HG02885 (cell line): ENCODE data around the gene CLTB.
"Not testable (repeated sequence)": the region's sequence is repeated elsewhere in the genome, so short reads cannot be mapped to it uniquely, and the experiment has no call there.

Source experiments
- ATAC-seq: cut with Tn5 transposase; IDR thresholded peaks from one replicate; pipeline ENCODE4 v1.9.1; 2021; ENCODE audit warnings: mild to moderate bottlenecking; ENCODE audit not compliant: unreplicated experiment, poor library complexity

Gene CLTB

GRCh38 chr5:176429972-176430371, 13.6 kb upstream of the CLTB start:
- ATAC-seq: no peak

DNA sequence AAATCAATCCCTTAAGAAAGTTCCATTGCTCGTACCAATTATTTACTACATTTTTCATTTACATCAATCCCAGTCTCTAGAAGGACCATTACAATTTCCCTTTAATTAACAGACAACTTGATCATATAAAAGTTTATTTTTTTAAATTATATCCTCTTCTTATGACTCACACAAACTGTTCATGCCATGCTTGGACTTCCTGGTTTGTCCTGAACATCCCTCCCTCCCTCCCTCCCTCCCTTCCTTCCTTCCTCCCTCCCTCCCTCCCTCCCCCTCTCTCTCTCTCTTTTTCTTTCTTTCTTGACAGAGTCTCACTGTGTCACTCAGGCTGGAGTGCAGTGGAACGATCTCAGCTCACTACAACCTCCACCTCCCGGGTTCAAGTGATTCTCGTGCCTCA, 11.6 kb upstream of the CLTB start:
- no peak for ATAC-seq

- ATAC-seq: no peak
Measured at GRCh38 chr5:176426876-176427275, 10.5 kb upstream of the CLTB start.

DNA sequence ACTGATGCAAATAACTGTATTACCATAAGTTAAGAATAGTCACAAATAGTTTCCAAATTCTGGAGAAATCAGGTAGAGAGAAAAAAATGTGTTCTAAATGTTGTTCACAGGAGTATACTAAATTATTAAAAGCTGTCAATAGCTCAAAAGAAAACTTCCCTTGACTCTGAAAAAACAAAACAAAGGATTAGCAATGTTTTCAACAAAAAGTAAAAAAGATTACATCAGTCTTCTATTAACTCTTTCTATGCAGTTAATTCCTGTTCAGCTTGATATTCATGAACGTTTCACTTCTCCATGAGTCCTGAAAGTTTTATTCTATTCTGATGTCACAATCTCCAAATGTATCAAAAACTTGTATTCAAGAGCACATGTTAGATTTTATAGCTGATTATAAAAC, 9.5 kb upstream of the CLTB start:
- no peak for ATAC-seq

DNA sequence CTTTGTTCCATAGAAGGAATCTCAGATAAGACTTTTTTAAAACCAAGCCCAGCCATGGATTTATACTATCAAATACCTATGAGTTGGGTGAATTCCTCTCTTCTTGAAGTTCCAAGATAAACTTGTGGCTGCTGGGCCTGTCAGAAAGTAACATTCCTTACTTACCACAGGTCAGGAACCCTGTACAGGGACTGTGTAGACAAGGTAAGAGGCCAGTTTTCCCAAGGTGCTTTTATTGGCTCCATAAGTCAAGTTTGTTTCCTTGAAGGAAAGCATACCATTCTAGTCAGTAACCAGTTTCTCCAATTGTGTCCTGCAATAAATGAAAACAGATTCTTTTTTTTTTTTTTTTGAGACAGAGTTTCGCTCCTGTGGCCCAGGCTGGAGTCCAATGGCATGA, 8.8 kb upstream of the CLTB start:
- no peak for ATAC-seq

DNA sequence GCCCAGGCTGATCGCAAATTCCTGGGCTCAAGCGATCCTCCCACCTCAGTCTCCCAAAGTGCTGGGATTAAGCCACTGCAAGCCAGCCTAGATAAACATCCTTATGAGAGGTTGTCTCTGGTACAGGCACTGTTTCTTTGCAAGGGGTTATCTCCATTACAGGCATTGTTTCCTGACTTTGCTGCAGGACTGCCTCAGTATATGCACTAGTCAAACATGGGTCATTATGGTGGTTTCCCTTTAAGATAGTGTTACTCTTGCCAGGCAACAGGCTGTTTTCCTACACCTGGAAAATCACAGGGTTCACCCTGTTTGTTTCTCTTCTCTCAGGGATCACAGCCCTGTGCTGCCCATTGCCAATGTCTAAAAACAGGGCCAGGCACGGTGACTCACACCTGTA, 7.8 kb upstream of the CLTB start:
- no peak for ATAC-seq

GRCh38 chr5:176420972-176421544, 4.7 kb upstream of the CLTB start:
- ATAC-seq: no peak

DNA sequence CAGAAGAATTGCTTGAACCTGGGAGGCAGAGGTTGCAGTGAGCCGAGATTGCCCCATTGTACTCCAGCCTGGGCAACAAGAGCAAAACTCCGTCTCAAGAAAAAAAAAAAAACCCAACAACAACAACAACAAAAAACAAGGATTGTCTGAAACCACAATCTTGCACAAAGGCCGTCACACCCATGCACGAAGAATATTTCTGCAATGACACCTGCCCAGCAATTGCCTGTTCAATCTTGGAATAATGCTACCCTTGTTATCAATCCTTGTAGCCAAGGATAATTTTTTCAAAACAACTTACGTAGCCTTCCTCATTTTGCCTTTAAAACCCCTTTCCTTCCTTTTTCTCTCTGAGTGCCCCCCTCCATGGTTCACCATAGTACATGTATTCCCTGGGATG, 3.7 kb upstream of the CLTB start:
- no peak for ATAC-seq

GRCh38 chr5:176418251-176418650, 1.9 kb upstream of the CLTB start:
- no peak for ATAC-seq

GRCh38 chr5:176416965-176417364, 626 bp upstream of the CLTB start:
- ATAC-seq: no peak

- ATAC-seq: no peak
Measured at GRCh38 chr5:176415240-176415951, 943 bp downstream of the CLTB start.

- no peak for ATAC-seq
Measured at GRCh38 chr5:176414704-176415103, 1.6 kb downstream of the CLTB start.

DNA sequence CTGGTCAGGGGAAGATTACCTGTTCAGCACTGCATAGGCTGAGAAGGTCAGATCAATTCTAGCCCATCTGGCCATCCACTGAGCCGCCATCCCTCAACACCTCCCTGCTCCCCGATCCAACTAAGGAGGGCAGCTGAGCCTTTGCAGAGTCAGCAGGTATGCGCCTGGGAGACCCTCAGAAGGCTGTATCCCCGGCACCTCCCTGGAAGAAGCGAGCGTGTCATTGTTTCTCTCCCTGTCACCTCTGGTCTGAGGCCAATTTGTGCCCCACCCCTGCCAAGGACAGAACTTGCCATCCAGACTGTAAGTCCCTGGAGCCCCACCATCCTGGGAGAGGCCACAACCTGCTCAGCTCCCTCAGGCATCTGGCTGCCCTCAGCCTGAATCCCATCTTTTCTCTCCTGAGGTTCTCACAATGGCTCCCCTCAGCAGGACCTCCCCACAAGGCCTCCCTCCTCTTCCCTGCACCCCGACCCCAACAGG, 2.6 kb downstream of the CLTB start:
- no peak for ATAC-seq

- ATAC-seq: no peak
Measured at GRCh38 chr5:176413255-176413565, 3.1 kb downstream of the CLTB start.

- no peak for ATAC-seq
Measured at GRCh38 chr5:176412517-176413254, 3.7 kb downstream of the CLTB start.

DNA sequence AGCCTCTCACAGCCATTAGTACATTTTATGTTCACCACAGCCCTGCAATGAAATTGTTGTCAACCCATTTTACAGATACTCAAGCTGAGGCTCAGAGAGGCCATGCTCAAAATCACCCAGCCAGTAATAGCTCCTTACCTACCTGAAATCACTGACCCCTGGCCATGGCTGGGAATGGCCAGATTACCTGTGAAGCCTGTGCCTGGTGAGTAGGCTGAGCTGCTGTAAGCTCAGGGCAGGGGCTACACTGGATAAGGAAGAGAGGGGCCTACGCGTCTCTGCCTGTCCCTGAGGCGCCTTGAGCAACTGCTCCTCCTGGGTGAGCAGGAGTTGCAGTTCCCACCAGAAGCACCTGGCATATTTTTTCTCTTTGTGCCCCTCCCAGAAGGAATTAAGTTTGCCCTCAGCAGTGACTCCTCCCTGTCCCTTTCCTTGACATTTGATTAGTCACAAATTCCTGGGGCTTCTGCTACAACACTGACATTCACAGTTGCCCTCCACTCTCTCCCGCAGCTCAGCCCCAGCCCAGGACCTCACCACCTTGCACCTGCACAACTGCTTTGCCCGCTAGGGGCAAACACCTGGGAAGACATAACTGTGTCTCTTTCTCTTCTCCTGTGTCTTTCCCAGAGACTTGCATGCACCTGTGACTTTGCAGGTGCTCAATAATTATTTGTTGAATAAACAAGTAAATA, 5.7 kb downstream of the CLTB start:
- no peak for ATAC-seq

DNA sequence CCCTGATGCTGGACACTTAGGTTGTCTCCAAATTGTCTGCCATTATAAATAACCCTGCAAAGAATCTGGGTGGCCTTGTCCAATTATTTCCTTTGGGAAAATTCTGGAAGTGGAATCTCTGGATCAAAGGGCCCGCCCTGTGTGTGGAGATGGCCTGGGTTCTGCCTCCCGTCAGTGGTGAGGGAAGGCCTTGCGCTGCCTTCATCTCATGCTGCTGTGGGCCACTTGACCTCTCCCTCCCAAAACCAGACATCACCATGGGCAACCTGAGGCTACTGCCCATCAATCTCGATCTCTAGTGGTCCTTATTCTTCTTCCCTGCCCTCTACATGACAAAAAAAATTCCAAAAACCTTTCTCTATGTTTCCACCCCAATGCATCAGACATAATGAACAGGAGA, 6.6 kb downstream of the CLTB start:
- ATAC-seq: no peak

DNA sequence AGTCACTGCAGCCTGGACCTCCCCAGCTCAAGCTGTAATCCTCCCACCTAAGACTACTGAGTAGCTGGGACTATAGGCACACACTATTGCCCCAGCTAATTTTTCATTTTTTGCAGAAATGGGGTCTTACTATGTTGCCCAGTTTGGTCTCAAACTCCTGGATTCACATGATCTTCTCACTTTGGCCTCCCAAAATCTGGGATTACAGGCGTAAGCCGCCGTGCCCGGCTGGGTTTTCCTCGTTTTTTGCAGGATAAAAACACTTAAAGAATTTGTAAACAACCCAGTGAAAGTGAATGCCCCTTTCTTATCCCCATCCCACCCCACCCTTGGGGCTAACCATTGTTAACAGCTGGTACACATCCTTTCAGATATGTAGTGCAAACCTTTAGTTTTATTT, 7.7 kb downstream of the CLTB start:
- no peak for ATAC-seq

DNA sequence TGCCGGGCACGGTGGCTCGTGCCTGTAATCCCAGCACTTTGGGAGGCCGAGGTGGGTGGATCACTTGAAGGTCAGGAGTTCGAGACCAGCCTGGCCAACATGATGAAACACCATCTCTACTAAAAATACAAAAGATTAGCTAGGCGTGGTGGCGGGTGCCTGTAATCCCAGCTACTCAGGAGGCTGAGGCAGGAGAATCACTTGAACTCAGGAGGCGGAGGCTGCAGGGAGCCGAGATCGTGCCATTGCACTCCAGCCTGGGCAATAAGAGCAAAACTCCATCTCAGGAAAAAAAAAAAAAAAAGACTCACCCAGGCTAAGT, 8.1 kb downstream of the CLTB start:
- not testable (repeated sequence) for ATAC-seq

DNA sequence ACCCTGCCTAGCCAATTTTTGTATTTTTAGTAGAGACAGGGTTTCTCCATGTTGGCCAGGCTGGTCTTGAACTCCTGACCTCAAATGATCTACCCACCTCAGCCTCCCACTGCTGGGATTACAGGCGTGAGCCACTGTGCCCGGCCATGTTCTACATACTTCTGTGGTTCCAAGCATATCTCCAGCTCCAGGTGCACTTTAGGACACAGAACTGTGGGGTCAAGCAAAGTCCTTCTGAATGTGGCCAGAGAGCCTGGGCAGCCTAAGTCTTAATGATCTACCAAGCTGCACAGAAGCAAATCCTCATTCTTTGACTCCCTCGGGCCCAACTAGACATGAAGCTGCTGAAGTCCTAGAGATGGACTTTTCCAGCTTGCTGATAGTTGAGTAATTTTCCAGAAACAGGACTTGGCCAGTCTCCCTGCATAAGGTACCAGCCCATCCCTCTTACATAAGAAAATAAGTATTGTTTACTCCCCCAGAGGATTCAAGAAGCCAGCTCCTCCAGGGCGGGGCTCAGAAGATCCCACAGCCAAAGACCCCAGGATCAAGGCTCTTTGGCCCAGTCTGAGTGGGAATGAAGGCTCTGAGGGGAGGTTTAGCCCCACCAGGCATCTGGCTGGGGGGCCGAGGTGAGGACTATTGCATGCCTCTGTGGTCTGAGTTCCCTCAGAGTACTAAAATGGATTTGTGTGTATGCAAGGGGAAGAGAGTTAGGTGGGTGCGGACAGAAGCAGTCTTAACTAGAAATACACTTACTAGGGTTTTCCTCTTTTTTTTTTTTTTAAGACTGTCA, 8.7 kb downstream of the CLTB start:
- no peak for ATAC-seq
